ENCODE measurements around the gene FNTB. TPM values are rescaled to one million over a fixed set of nuclear protein-coding genes. Genes with fewer than 3 reads are reported as not detected.

The FNTB gene
- total and polyA plus RNA-seq, 9 donors: 11.7 to 22.9 (median 20.2) TPM

DNA sequence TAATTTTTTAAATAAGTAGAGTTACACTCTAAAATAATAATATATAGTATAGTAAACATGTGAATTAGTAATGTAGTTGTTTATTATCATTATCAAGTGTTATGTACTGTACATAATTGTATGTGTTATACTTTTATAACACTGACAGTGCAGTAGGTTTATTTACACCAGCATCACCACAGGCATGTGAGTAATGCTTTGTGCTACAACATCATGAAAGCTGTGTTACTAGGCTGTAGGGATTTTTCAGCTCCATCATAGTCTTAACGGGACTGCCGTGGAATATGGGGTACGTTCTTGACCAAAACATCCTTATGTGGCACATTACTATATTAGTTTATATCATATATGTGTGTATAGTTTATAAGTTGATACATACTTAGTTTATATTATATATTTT, 8.6 kb downstream of the FNTB start:
- no peak overlapping the region for H3K27ac ChIP-seq (ENCODE audit: low read length)
- no peaks in the 10 kb centered on the region for H3K27me3 ChIP-seq (ENCODE audit: control insufficient read depth, insufficient read depth, low read length)
- no peaks in the 10 kb centered on the region for H3K9me3 ChIP-seq (replicated peaks; ENCODE audit: control insufficient read depth, low read depth, low read length)
- no peak overlapping the region for H3K4me3 ChIP-seq (ENCODE audit: low read length)
- H3K36me3 ChIP-seq (ENCODE audit: control insufficient read depth, insufficient read depth, low read length): no peaks in the 10 kb centered on the region
- DNase-seq: no peak
- H3K4me1 ChIP-seq (ENCODE audit: control insufficient read depth, insufficient read depth, low read length): no peaks in the 10 kb centered on the region
- WGBS (ENCODE audit: insufficient coverage): no CpG with 5 or more reads among the region's 3 CpGs

DNA sequence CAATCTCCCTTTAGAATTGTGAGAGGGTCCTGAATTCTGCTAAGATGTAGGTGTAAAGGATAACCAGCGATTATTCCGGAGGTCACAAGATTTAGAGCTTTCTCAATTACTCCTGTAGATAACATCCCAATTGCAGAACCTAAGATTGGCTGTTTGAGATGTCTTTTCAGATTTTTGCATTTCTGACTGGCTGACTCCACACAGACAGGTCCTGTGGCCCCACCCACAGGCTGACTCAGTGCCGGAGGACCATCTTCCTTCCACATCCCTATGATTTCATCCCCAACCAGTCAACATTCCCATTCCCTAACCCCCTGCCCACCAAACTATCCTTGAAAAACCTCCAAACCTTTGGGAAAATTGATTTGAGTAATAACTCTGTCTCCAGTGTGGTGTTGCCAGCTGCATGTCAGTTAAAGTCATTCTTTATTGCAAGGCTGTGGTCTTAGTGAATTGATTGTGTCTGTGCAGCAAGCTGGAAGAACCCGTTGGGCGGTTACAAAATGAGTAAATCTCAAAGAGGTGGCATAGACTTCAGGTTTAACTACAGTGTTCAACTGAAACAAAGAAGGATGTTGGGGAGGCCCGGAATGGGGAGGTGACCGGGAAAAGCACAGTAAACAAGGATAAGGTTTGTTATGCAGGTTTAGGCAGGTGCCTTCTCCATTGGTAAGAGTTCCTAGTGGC, 10.6 kb downstream of the FNTB start:
- Histone ChIP-seq H3K4me3 (ENCODE audit: low read length) (no peak overlapping the region), H3K4me1 (ENCODE audit: control insufficient read depth, insufficient read depth, low read length) (no peaks in the 10 kb centered on the region), H3K27ac (ENCODE audit: low read length) (no peak overlapping the region), H3K27me3 (ENCODE audit: control insufficient read depth, insufficient read depth, low read length) (no peaks in the 10 kb centered on the region), H3K36me3 (ENCODE audit: control insufficient read depth, insufficient read depth, low read length) (no peaks in the 10 kb centered on the region), H3K9me3 (replicated peaks; ENCODE audit: control insufficient read depth, low read depth, low read length) (no peaks in the 10 kb centered on the region)
- DNase-seq: no peak
- 90% methylated on average over 5 of the region's 7 CpGs for WGBS (ENCODE audit: insufficient coverage)

DNA sequence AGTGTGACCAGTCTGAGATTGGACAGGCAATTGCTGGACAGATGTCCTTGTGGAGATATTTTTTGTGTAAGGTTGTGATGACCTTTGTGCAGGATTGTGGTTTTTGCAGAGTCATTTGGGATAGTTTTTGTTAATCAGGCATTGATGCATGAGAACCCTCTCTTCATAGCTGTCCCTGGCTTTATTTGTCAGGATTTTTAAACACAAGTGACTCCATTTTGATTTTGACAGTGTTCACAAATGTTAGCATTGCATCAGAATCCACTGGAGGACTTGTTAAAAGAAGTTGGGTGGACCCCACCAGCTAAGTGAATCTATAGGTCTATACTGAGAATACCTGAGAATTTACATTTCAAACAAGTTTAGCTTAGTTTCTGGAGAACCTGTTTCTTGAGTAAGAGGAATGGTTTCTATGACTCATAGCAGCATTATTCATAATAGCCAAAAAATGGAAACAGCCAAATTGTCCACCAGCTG, 11.8 kb downstream of the FNTB start:
- DNase-seq: no peak
- Histone ChIP-seq H3K9me3 (replicated peaks; ENCODE audit: control insufficient read depth, low read depth, low read length) (no peaks in the 10 kb centered on the region), H3K4me3 (ENCODE audit: low read length) (no peak overlapping the region), H3K27me3 (ENCODE audit: control insufficient read depth, insufficient read depth, low read length) (no peaks in the 10 kb centered on the region), H3K4me1 (ENCODE audit: control insufficient read depth, insufficient read depth, low read length) (no peaks in the 10 kb centered on the region), H3K36me3 (ENCODE audit: control insufficient read depth, insufficient read depth, low read length) (no peaks in the 10 kb centered on the region), H3K27ac (ENCODE audit: low read length) (no peak overlapping the region)

DNA sequence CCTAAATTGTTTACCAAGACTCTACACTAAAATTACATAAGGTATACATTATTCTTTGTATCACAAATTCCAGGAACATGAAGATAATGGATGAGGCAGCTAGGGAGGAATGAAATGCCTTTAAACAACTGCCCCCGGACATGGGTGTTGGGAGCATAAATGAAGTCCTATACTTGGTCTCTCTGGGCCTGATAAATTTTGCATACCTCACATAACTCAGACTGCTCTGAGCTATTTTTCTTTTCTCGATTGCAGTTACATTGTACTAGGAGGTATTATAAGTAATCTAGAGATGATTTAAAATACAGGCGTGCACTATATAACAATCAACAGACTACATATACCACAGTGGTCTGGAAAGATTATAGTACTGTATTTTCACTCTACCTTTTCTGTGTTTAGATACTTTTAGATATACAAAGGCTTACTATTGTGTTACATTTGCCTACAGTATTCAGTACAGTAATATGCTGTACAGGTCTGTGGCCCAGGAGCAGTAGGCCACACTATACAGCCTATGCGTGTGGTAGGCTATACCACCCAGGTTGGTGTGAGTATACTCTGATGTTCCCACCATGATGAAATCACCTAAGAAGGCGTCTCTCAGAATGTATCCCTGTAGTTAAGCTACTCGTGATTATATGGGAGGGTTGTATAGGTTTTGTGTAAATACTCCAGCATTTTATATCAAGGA, 14.3 kb downstream of the FNTB start:
- Histone ChIP-seq H3K27ac (ENCODE audit: low read length) (peak overlapping the region; percentile 35), H3K4me3 (ENCODE audit: low read length) (no peak overlapping the region), H3K9me3 (replicated peaks; ENCODE audit: control insufficient read depth, low read depth, low read length) (no peaks in the 10 kb centered on the region), H3K27me3 (ENCODE audit: control insufficient read depth, insufficient read depth, low read length) (no peaks in the 10 kb centered on the region), H3K4me1 (ENCODE audit: control insufficient read depth, insufficient read depth, low read length) (no peaks in the 10 kb centered on the region), H3K36me3 (ENCODE audit: control insufficient read depth, insufficient read depth, low read length) (peaks cover 8% of the 10 kb centered on the region)
- no CpG with 5 or more reads among the region's 6 CpGs for WGBS (ENCODE audit: insufficient coverage)
- DNase-seq: no peak

DNA sequence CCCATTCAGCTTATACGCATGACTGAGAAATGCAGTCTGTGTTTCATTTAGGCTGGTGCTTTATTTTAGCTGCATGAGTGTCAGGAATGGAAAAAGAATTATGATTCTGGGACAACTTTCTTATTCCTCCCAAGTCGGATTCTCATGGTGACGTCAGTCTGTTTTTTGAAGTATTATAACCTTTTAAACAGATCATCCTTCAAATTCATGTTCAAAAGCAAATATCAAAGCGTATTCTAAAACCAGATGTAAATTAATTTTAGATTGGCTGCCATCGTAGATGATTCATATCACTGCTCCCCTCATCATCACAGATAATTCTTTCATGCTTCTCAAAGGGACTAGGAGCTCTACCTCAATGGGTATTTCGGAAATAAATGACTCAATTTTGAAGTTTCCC, 15.0 kb downstream of the FNTB start:
- H3K36me3 ChIP-seq (ENCODE audit: control insufficient read depth, insufficient read depth, low read length): peaks cover 8% of the 10 kb centered on the region
- H3K4me1 ChIP-seq (ENCODE audit: control insufficient read depth, insufficient read depth, low read length): no peaks in the 10 kb centered on the region
- no peak overlapping the region for H3K4me3 ChIP-seq (ENCODE audit: low read length)
- H3K27ac ChIP-seq (ENCODE audit: low read length): no peak overlapping the region
- H3K27me3 ChIP-seq (ENCODE audit: control insufficient read depth, insufficient read depth, low read length): no peaks in the 10 kb centered on the region
- peak; percentile 83 for DNase-seq
- WGBS (ENCODE audit: insufficient coverage): no CpG with 5 or more reads among the region's 6 CpGs
- H3K9me3 ChIP-seq (replicated peaks; ENCODE audit: control insufficient read depth, low read depth, low read length): no peaks in the 10 kb centered on the region

DNA sequence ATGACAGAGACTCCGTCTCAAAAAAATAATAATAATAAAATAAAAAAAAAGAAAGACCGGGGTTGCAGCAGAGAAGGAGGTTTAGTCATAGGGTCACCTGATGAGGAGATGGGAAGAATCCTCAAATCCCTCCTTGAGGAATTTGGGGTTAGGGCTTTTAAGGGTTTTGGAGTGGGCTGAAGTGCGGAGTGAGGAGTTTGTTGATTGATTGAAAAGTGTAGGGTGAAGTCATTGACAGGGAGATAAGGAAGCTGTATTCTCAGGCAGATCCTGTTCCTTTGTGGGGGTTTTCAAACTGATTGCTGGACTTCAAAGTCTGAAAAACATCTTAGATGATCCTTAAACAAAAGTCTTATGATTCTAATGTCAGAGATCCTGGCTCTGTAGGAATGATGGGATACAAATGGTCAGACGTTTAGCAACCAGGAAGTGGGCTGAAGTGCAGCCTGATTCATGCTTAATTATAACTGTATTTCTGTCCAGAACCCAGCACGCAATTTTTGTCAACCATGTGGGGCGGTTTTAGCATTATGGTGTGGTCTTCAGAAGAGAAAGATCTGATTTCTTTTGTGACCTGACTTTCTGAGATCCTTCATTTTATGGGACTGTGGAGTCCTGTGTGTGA, 16.0 kb downstream of the FNTB start:
- Histone ChIP-seq H3K4me1 (ENCODE audit: control insufficient read depth, insufficient read depth, low read length) (no peaks in the 10 kb centered on the region), H3K4me3 (ENCODE audit: low read length) (no peak overlapping the region), H3K27me3 (ENCODE audit: control insufficient read depth, insufficient read depth, low read length) (no peaks in the 10 kb centered on the region), H3K9me3 (replicated peaks; ENCODE audit: control insufficient read depth, low read depth, low read length) (no peaks in the 10 kb centered on the region), H3K27ac (ENCODE audit: low read length) (no peak overlapping the region), H3K36me3 (ENCODE audit: control insufficient read depth, insufficient read depth, low read length) (peaks cover 8% of the 10 kb centered on the region)
- no peak for DNase-seq
- WGBS (ENCODE audit: insufficient coverage): 50% methylated on average over 2 of the region's 6 CpGs

DNA sequence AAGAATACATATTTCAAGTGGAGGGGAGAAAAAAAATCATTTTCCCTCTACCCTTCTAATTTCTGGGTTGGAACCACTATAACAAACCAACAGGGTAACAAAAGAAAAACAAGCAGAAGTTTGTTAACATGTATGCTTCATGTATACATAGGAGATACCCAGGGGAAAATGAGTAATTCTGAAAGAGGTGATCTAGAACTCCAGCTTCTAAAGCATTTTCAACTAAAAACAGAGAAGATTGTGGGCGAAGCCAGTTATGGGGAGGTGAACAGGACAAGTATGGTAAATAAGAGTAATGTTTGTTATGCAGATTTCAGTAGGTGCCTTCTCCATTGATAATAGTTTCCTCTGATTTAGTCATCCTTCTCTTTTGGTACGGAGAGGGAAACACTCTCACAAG, 16.7 kb downstream of the FNTB start:
- no peak overlapping the region for H3K4me3 ChIP-seq (ENCODE audit: low read length)
- no peaks in the 10 kb centered on the region for H3K4me1 ChIP-seq (ENCODE audit: control insufficient read depth, insufficient read depth, low read length)
- H3K27ac ChIP-seq (ENCODE audit: low read length): no peak overlapping the region
- peaks cover 14% of the 10 kb centered on the region for H3K36me3 ChIP-seq (ENCODE audit: control insufficient read depth, insufficient read depth, low read length)
- DNase-seq: no peak
- no peaks in the 10 kb centered on the region for H3K27me3 ChIP-seq (ENCODE audit: control insufficient read depth, insufficient read depth, low read length)
- no CpG with 5 or more reads among the region's 2 CpGs for WGBS (ENCODE audit: insufficient coverage)
- no peaks in the 10 kb centered on the region for H3K9me3 ChIP-seq (replicated peaks; ENCODE audit: control insufficient read depth, low read depth, low read length)

DNA sequence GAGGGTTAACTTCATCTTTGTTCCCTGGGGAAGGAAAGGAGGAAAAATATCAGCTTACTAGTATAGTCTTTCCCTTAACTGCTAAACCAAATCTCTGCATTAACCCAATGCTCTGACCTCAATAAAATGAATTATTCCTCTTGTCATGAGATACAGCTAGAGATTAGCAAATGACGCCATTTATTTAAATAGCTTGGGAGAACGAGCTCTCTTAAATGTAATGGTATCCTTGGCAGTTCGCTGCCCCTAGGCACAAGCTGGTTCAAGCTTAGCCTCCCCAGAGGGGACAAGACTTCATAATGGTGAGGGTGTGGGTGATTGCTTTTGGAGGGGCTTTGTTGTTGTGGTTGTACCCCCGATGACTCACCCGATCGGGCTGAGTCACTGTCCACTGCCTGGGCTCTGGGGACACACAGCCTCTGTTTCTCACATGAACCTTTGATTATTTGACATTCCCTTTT, 19.6 kb downstream of the FNTB start:
- no peak for DNase-seq
- Histone ChIP-seq H3K4me3 (ENCODE audit: low read length) (no peak overlapping the region), H3K27me3 (ENCODE audit: control insufficient read depth, insufficient read depth, low read length) (no peaks in the 10 kb centered on the region), H3K4me1 (ENCODE audit: control insufficient read depth, insufficient read depth, low read length) (no peaks in the 10 kb centered on the region), H3K9me3 (replicated peaks; ENCODE audit: control insufficient read depth, low read depth, low read length) (no peaks in the 10 kb centered on the region), H3K36me3 (ENCODE audit: control insufficient read depth, insufficient read depth, low read length) (peaks cover 32% of the 10 kb centered on the region), H3K27ac (ENCODE audit: low read length) (no peak overlapping the region)
- WGBS (ENCODE audit: insufficient coverage): no CpG with 5 or more reads among the region's 6 CpGs

DNA sequence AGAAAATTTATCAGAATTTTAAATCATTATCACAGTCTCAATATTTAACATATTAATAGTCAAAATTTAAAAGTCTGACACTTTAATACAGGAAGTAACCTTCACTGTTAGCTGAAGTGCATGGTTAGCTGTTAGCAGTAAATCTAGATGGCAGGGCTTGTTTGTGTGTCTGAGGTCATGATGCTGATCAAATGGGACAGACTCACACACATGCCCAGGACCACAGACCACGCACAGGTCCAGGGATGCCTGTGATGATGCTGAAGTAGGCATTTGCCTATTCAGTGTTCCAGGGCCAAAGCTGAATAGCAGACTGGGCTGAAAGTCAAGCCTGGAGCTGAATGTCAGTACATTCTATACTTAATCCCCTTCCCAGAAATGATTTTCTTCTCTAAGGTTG, 20.5 kb downstream of the FNTB start:
- Histone ChIP-seq H3K36me3 (ENCODE audit: control insufficient read depth, insufficient read depth, low read length) (peaks cover 41% of the 10 kb centered on the region), H3K27ac (ENCODE audit: low read length) (no peak overlapping the region), H3K4me3 (ENCODE audit: low read length) (no peak overlapping the region), H3K4me1 (ENCODE audit: control insufficient read depth, insufficient read depth, low read length) (no peaks in the 10 kb centered on the region), H3K27me3 (ENCODE audit: control insufficient read depth, insufficient read depth, low read length) (no peaks in the 10 kb centered on the region), H3K9me3 (replicated peaks; ENCODE audit: control insufficient read depth, low read depth, low read length) (no peaks in the 10 kb centered on the region)
- WGBS (ENCODE audit: insufficient coverage): no CpG with 5 or more reads among the region's 1 CpG
- no peak for DNase-seq

DNA sequence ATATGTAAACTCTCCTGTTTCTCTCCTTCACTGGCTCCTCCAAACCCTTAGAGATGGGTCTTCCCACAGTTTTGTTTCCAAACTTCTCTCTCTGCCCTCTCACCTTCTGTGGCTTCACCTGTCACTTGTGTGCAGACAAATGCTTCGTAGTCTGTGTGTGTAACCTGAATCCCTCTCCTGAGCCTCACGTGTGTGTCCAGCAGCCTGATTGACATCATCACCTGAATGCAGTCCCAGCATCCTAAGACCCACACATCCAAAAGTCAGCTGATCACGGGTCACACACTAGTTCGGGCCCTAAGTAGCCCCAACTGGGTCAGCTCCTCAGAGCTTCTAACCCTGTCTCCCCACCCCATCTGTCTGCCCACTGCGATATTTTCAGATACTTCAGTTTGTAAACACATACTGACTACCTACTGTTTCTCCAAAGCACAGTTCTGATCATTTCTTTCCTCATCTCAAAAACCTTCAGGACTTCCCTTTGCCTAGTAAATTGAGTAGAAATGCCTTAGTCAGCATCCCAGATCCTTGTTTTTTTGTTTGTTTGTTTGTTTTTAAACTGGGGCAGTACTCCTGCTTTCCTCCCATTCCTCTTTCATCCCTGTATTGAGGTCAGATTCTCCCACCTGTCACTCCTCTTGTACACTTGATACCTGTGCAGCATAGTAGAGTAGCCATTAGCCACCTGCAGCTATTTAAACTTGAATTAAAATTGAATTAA, 23.7 kb downstream of the FNTB start:
- Histone ChIP-seq H3K36me3 (ENCODE audit: control insufficient read depth, insufficient read depth, low read length) (peaks cover 56% of the 10 kb centered on the region), H3K4me1 (ENCODE audit: control insufficient read depth, insufficient read depth, low read length) (no peaks in the 10 kb centered on the region), H3K4me3 (ENCODE audit: low read length) (no peak overlapping the region), H3K27ac (ENCODE audit: low read length) (no peak overlapping the region), H3K9me3 (replicated peaks; ENCODE audit: control insufficient read depth, low read depth, low read length) (no peaks in the 10 kb centered on the region), H3K27me3 (ENCODE audit: control insufficient read depth, insufficient read depth, low read length) (no peaks in the 10 kb centered on the region)
- WGBS (ENCODE audit: insufficient coverage): 72% methylated on average over 4 of the region's 5 CpGs
- no peak for DNase-seq

All from muscle of leg (tissue), 11 donors.